Peyer's patch (tissue), 4 donors: Measurements from ENCODE around the gene CD34.

ENCODE experiments used
- CTCF ChIP-seq, 6 experiments: fragments of 450-650 bp in 4 of 6; fragments of 200-600 bp in 2 of 6; sonication (generic) in 1 of 6; IDR thresholded peaks; one replicate each; pipeline ENCODE4 v1.5.1; 2017 to 2019; ENCODE audit warnings: antibody characterized with exemption in 6 of 6, mild to moderate bottlenecking in 3 of 6, moderate library complexity in 1 of 6
- POLR2A ChIP-seq, 2 donors: fragments of 450-650 bp; IDR thresholded peaks; one replicate each; pipeline ENCODE4 v1.5.1; 2017; ENCODE audit warnings: antibody characterized with exemption in 2 of 2, mild to moderate bottlenecking in 2 of 2, moderate library complexity in 2 of 2

GRCh38 chr1:207941665-207942064 is 30.7 kb upstream of the CD34 start:
- TF ChIP-seq POLR2A (IDR thresholded peaks at IDR 0.05) (no peak), CTCF (IDR thresholded peaks at IDR 0.05) (no peak)
